ENCODE data around the gene ELL.

Gene ELL

DNA sequence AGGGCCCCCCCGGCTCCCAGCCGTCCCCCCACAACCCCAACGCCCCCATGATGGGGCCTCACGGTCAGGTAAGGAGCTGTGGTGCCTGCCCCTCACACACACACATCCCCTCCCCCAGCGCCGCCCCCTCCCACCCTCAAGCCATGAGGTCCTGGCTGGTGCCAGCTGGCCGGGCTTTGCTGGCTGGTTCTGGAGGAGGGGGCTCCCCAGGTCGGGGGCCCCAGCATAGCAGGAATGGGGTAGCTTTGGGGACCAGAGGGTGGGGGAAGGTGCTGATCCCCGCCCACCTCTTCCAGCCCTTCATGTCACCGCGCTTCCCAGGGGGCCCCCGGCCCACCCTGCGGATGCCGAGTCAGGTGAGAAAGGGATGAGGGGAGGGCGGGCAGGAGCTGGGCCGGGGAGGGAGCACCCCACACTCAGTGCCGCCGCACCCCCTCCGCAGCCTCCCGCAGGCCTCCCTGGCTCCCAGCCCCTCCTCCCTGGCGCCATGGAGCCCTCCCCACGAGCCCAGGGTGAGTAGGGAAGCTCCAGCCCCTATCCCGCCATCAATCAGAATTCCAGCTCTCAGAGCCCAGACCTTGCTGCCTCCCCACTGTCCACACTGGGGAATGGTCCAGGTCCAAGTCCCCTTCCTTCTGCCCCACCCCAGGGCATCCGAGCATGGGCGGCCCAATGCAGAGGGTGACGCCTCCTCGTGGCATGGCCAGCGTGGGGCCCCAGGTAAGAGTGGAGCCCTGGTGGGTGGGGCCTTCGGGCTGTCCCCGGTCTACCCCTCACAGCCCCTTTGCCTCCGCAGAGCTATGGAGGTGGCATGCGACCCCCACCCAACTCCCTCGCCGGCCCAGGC lies 90.3 kb downstream of the ELL start:
- DNase-seq, result no peak

- DNase-seq, result no peak
Measured at GRCh38 chr19:18430417-18431144, 91.3 kb downstream of the ELL start.

- no peak for DNase-seq
Measured at GRCh38 chr19:18429717-18430416, 92.0 kb downstream of the ELL start.

GRCh38 chr19:18428787-18429674 lies 92.8 kb downstream of the ELL start:
- DNase-seq, result peak; percentile 82

- no peak for DNase-seq
Measured at GRCh38 chr19:18428173-18428786, 93.6 kb downstream of the ELL start.

DNA sequence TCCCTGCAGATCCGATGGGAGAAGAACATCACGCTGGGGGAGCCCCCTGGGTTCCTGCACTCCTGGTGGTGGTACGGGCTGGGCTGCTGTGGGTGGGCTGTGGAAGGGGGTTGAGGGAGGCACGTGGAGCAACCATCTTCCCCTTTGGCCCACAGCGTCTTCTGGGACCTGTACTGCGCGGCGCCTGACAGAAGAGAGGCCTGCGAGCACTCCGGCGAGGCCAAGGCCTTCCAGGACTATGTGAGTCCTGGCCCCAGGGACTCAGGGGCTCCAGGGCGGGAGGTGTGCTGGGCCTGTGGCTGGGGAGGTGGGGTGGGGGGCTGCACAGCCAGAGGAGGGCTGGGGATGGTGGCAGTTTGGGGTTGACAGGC lies 94.1 kb downstream of the ELL start:
- no peak for DNase-seq

GRCh38 chr19:18427080-18427742 lies 94.7 kb downstream of the ELL start:
- DNase-seq, result no peak

GRCh38 chr19:18426416-18426767 lies 95.5 kb downstream of the ELL start:
- DNase-seq, result no peak

DNA sequence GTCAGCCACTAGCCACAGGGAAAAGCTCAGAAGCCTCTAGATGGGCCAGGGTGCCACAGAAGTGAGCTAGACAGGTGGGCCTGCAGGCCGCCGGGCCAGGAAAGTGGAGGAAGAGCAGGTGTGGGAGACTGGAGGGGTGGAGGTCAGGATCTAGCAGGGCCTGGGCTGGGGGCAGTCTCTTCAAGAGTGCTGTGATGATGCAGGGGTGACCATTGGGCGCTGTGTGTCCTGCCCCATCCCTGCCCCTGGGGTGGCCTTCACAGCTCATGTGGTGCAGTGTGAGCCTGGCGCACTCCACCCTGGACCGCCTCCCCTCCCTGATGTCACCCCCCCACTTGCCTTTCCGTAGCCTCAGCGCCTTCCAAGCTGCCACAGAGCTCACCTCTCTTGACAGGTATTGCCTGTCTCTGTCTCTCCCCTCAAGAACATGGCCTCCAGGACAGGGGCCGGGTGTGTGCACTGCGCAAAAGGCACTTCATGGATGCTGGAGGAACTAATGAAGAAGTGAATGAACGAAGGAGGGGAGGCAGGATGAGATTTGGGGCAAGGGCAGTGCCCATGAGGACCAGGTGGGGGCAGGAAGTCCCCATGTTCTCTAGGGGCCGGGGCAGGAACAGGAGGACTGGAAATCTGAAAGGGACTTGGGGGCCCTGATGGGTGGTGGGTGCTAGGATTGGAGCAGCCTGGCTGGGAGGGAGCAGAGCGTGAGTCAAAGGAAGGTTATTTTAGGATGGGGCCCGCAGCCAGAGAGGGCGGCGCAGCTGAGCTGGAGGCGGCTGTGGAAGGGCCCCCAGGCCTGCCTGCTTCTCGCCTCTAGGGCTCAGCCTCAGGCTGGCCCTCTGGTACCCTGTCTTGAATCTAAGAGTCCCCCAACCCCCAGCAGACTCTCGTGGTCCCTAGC lies 96.1 kb downstream of the ELL start:
- peak; percentile 44 for DNase-seq

DNA sequence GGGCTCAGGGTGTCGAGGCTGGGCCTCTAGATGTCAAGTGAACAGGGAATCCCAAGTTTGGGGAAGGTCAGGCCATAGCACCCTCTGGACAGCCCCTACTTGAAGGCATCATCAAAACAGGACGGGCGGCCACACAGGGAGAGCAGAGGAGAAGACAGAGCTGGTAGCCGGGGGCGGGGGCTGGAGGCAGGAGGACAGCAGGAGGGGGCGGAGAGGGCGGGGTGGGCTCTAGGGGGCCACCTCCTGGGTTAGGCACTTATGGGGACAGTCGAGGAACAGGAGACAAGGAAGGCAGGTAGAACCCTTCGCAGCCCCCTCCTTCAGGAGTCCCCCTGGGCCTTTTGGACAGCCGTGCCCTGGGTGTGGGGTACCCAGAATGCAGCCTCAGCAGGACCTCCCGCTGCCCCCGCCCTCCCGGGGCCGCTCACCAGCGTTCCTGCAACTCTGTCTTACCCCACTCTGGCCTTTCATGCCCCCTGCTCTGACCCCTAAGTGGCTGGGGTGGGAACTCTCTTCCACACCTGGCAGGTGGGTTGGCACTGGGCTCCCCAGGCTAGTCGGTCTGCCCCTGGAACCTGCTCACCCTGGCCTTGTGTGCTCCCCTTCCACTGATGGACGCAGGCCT lies 96.9 kb downstream of the ELL start:
- DNase-seq, result no peak

GRCh38 chr19:18424122-18424889 lies 97.6 kb downstream of the ELL start:
- no peak for DNase-seq

GRCh38 chr19:18423258-18424020 lies 98.4 kb downstream of the ELL start:
- no peak for DNase-seq

DNA sequence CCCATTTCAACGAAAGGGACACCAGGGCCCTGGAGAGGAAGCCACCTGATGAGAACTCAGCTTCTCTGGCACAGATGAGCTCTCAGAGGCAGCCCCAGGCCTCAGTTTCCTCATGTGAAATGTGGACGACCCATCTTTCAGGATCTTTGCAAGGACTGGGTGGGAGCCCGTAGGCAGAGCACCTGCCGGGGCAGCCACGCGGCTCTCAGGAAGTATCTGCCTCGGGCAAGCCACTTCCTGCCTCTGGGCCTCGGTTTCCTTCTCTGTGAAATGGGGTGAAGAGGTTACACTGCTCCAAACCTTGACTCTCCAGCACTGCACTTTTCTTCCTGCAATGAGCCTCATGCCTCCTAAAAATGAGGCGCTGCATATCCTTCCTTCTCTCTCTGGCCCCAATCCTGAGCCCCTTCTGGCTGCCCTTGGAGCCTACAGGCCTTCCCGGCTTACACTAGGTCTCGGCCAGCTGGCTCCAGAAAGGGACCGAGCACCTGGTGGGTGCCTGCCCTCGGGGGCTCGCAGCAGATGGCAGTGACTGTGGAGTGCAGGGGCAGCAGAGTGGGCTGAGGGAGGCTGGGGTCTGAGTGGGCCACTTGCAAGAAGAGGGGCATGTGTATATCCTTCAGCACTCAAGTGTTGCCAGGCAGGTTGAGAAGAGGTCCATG lies 99.2 kb downstream of the ELL start:
- DNase-seq, result no peak

GRCh38 chr19:18421371-18421959 lies 100.4 kb downstream of the ELL start:
- DNase-seq, result no peak

- DNase-seq, result no peak
Measured at GRCh38 chr19:18420930-18421329, 100.9 kb downstream of the ELL start.

GRCh38 chr19:18419699-18420460 lies 102.0 kb downstream of the ELL start:
- no peak for DNase-seq

DNA sequence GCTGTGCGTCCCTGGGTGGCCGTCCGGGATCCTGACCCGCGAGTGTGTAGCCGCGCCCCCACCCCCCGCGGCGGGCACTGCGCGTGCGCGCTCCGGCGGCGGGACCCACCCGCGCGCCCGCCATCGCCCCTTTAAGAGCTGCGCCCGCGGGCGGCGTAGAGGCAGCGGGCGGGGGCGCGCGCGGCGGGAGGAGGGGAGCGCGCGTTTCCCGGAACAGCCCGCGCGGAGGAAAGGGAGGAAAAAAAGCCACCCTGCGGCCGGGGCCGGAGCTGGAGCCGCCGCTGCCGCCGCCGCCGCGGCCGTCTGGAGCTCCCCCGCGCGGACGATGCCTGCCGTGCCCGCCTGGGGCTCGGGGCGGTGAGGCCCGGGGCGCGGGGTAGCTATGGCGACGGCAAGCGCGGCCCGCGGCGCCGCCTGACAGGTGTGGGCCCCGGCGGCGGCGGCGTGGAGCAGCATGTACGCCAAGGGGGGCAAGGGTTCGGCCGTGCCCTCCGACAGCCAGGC lies 102.6 kb downstream of the ELL start, which contains the start of gene SSBP4:
TSS of gene SSBP4 (plus strand) at position 204 of the 504 bp plus-strand sequence. CDS start at position 455, 251 bp downstream.
- peak; percentile 60 for DNase-seq
